ENCODE results near the gene ALPK3. TPM values are rescaled to one million over a fixed set of nuclear protein-coding genes. Genes with fewer than 3 reads are reported as not detected.

The ALPK3 gene
- total RNA-seq, 1 experiment from 2014 or later, result 16.5 TPM

DNA sequence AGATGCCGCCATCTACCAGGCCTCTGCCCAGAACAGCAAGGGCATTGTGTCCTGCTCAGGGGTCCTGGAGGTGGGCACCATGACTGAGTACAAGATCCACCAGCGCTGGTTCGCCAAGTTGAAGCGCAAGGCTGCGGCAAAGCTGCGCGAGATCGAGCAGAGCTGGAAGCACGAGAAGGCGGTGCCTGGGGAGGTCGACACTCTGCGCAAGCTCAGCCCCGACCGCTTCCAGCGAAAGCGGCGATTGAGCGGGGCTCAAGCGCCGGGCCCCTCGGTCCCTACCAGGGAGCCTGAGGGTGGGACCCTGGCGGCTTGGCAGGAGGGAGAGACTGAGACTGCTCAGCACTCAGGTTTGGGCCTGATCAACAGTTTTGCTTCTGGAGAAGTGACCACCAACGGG, 22.6 kb downstream of the ALPK3 start (continued):
- TF ChIP-seq, protein P1, sequence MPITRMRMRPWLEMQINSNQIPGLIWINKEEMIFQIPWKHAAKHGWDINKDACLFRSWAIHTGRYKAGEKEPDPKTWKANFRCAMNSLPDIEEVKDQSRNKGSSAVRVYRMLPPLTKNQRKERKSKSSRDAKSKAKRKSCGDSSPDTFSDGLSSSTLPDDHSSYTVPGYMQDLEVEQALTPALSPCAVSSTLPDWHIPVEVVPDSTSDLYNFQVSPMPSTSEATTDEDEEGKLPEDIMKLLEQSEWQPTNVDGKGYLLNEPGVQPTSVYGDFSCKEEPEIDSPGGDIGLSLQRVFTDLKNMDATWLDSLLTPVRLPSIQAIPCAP (CRISPR knock-in tag; IDR thresholded peaks at IDR 0.05), result no peak
- TF ChIP-seq, protein P2, sequence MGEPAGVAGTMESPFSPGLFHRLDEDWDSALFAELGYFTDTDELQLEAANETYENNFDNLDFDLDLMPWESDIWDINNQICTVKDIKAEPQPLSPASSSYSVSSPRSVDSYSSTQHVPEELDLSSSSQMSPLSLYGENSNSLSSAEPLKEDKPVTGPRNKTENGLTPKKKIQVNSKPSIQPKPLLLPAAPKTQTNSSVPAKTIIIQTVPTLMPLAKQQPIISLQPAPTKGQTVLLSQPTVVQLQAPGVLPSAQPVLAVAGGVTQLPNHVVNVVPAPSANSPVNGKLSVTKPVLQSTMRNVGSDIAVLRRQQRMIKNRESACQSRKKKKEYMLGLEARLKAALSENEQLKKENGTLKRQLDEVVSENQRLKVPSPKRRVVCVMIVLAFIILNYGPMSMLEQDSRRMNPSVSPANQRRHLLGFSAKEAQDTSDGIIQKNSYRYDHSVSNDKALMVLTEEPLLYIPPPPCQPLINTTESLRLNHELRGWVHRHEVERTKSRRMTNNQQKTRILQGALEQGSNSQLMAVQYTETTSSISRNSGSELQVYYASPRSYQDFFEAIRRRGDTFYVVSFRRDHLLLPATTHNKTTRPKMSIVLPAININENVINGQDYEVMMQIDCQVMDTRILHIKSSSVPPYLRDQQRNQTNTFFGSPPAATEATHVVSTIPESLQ (CRISPR knock-in tag; IDR thresholded peaks at IDR 0.05), result no peak
- TF ChIP-seq CREB1 (CRISPR knock-in tag; IDR thresholded peaks at IDR 0.05) (no peak), FOXP1 (CRISPR knock-in tag; IDR thresholded peaks at IDR 0.05; ENCODE audit: borderline replicate concordance) (no peak)
- TF ChIP-seq, protein P3, sequence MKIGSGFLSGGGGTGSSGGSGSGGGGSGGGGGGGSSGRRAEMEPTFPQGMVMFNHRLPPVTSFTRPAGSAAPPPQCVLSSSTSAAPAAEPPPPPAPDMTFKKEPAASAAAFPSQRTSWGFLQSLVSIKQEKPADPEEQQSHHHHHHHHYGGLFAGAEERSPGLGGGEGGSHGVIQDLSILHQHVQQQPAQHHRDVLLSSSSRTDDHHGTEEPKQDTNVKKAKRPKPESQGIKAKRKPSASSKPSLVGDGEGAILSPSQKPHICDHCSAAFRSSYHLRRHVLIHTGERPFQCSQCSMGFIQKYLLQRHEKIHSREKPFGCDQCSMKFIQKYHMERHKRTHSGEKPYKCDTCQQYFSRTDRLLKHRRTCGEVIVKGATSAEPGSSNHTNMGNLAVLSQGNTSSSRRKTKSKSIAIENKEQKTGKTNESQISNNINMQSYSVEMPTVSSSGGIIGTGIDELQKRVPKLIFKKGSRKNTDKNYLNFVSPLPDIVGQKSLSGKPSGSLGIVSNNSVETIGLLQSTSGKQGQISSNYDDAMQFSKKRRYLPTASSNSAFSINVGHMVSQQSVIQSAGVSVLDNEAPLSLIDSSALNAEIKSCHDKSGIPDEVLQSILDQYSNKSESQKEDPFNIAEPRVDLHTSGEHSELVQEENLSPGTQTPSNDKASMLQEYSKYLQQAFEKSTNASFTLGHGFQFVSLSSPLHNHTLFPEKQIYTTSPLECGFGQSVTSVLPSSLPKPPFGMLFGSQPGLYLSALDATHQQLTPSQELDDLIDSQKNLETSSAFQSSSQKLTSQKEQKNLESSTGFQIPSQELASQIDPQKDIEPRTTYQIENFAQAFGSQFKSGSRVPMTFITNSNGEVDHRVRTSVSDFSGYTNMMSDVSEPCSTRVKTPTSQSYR (CRISPR knock-in tag; IDR thresholded peaks at IDR 0.05), result no peak

DNA sequence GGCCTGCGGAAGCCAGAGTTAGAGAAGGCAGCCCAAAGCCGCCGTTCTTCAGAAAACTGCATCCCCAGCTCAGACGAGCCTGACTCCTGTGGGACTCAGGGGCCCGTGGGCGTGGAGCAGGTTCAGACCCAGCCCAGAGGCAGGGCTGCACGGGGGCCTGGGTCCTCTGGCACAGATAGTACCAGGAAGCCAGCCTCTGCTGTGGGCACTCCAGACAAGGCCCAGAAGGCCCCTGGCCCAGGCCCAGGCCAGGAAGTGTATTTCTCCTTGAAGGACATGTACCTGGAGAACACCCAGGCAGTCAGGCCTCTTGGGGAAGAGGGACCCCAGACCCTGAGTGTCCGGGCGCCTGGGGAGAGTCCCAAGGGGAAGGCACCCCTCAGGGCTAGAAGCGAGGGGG, 23.1 kb downstream of the ALPK3 start:
- CTCF ChIA-PET, result interaction anchor here (0.7 to 2.1 kb wide), 3 partner anchors 12 to 88 kb away, joined by 3 to 7 read pairs (median 3); no protein-coding TSS in a partner anchor
- POLR2A ChIA-PET, result no interaction called here
- H3K4me1 Mint-ChIP-seq, result no peaks in the 10 kb centered on the region

More for the DNA sequence above, 23.1 kb downstream of the ALPK3 start:
- Mint-ChIP-seq H3K27me3 (ENCODE audit: low read depth) (no peaks in the 10 kb centered on the region), H3K27ac (no peak overlapping the region), H3K4me3 (no peak overlapping the region), H3K36me3 (no peaks in the 10 kb centered on the region; the same call in 1 of the 2 replicates), H3K9me3 (no peaks in the 10 kb centered on the region)
- no peak for DNase-seq (ENCODE audit: low spot score)
- TF ChIP-seq PRRX2 (CRISPR knock-in tag; IDR thresholded peaks at IDR 0.05) (no peak), ATF1 (CRISPR knock-in tag; IDR thresholded peaks at IDR 0.05) (no peak), ZNF219 (CRISPR knock-in tag; IDR thresholded peaks at IDR 0.05; ENCODE audit: borderline replicate concordance) (no peak), ZNF416 (CRISPR knock-in tag; IDR thresholded peaks at IDR 0.05) (no peak), RORB (CRISPR knock-in tag; IDR thresholded peaks at IDR 0.05) (no peak), CBFB (CRISPR knock-in tag; IDR thresholded peaks at IDR 0.05; ENCODE audit: low read depth) (no peak), ZNF121 (CRISPR knock-in tag; IDR thresholded peaks at IDR 0.05) (no peak), FOXK1 (CRISPR knock-in tag; IDR thresholded peaks at IDR 0.05) (no peak), EMX1 (CRISPR knock-in tag; IDR thresholded peaks at IDR 0.05) (no peak), MXD4 (CRISPR knock-in tag; IDR thresholded peaks at IDR 0.05; ENCODE audit: borderline replicate concordance) (no peak), CREB1 (CRISPR knock-in tag; IDR thresholded peaks at IDR 0.05) (no peak), TEAD1 (CRISPR knock-in tag; IDR thresholded peaks at IDR 0.05) (no peak), ZNF263 (CRISPR knock-in tag; IDR thresholded peaks at IDR 0.05; ENCODE audit: low read depth) (no peak)
- TF ChIP-seq, protein P4, sequence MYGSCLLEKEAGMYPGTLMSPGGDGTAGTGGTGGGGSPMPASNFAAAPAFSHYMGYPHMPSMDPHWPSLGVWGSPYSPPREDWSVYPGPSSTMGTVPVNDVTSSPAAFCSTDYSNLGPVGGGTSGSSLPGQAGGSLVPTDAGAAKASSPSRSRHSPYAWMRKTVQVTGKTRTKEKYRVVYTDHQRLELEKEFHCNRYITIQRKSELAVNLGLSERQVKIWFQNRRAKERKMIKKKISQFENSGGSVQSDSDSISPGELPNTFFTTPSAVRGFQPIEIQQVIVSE (CRISPR knock-in tag; IDR thresholded peaks at IDR 0.05; ENCODE audit: borderline replicate concordance), result no peak
- TF ChIP-seq, protein P5, sequence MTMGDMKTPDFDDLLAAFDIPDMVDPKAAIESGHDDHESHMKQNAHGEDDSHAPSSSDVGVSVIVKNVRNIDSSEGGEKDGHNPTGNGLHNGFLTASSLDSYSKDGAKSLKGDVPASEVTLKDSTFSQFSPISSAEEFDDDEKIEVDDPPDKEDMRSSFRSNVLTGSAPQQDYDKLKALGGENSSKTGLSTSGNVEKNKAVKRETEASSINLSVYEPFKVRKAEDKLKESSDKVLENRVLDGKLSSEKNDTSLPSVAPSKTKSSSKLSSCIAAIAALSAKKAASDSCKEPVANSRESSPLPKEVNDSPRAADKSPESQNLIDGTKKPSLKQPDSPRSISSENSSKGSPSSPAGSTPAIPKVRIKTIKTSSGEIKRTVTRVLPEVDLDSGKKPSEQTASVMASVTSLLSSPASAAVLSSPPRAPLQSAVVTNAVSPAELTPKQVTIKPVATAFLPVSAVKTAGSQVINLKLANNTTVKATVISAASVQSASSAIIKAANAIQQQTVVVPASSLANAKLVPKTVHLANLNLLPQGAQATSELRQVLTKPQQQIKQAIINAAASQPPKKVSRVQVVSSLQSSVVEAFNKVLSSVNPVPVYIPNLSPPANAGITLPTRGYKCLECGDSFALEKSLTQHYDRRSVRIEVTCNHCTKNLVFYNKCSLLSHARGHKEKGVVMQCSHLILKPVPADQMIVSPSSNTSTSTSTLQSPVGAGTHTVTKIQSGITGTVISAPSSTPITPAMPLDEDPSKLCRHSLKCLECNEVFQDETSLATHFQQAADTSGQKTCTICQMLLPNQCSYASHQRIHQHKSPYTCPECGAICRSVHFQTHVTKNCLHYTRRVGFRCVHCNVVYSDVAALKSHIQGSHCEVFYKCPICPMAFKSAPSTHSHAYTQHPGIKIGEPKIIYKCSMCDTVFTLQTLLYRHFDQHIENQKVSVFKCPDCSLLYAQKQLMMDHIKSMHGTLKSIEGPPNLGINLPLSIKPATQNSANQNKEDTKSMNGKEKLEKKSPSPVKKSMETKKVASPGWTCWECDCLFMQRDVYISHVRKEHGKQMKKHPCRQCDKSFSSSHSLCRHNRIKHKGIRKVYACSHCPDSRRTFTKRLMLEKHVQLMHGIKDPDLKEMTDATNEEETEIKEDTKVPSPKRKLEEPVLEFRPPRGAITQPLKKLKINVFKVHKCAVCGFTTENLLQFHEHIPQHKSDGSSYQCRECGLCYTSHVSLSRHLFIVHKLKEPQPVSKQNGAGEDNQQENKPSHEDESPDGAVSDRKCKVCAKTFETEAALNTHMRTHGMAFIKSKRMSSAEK (CRISPR knock-in tag; IDR thresholded peaks at IDR 0.05; ENCODE audit: borderline replicate concordance), result no peak
- TF ChIP-seq, protein P1 (CRISPR knock-in tag; IDR thresholded peaks at IDR 0.05), result no peak
- TF ChIP-seq, protein P6, sequence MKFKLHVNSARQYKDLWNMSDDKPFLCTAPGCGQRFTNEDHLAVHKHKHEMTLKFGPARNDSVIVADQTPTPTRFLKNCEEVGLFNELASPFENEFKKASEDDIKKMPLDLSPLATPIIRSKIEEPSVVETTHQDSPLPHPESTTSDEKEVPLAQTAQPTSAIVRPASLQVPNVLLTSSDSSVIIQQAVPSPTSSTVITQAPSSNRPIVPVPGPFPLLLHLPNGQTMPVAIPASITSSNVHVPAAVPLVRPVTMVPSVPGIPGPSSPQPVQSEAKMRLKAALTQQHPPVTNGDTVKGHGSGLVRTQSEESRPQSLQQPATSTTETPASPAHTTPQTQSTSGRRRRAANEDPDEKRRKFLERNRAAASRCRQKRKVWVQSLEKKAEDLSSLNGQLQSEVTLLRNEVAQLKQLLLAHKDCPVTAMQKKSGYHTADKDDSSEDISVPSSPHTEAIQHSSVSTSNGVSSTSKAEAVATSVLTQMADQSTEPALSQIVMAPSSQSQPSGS (CRISPR knock-in tag; IDR thresholded peaks at IDR 0.05; ENCODE audit: borderline replicate concordance, low read depth), result no peak
- TF ChIP-seq, protein P7, sequence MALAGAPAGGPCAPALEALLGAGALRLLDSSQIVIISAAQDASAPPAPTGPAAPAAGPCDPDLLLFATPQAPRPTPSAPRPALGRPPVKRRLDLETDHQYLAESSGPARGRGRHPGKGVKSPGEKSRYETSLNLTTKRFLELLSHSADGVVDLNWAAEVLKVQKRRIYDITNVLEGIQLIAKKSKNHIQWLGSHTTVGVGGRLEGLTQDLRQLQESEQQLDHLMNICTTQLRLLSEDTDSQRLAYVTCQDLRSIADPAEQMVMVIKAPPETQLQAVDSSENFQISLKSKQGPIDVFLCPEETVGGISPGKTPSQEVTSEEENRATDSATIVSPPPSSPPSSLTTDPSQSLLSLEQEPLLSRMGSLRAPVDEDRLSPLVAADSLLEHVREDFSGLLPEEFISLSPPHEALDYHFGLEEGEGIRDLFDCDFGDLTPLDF (CRISPR knock-in tag; IDR thresholded peaks at IDR 0.05), result no peak
- ATAC-seq, result no peak
